Suprapubic skin (tissue), 4 donors: ENCODE results near the gene SIK3.

Experiments
- CTCF ChIP-seq, 2 donors: fragments of 200-600 bp in 1 of 2; fragments of 450-650 bp in 1 of 2; sonication (generic) in 1 of 2; IDR thresholded peaks; one replicate each; pipeline ENCODE4 v1.5.1; 2016 to 2019; ENCODE audit warnings: antibody characterized with exemption in 2 of 2, mild to moderate bottlenecking in 1 of 2, moderate library complexity in 1 of 2
- EP300 ChIP-seq: sonication (generic); formaldehyde crosslinking; IDR thresholded peaks from one replicate; pipeline ENCODE4 v1.6.1; 2017; ENCODE audit warnings: antibody characterized with exemption
- POLR2A ChIP-seq, 2 donors: fragments of 450-650 bp; IDR thresholded peaks; one replicate each; pipeline ENCODE4 v1.6.1; 2017; ENCODE audit warnings: antibody characterized with exemption in 2 of 2, mild to moderate bottlenecking in 2 of 2, moderate library complexity in 2 of 2
- POLR2AphosphoS5 ChIP-seq, 3 donors: sonication (generic); formaldehyde crosslinking; IDR thresholded peaks; one replicate each; pipeline ENCODE4 v1.6.1; 2017; ENCODE audit warnings: antibody characterized with exemption in 3 of 3

- no peak for TF ChIP-seq POLR2A (IDR thresholded peaks at IDR 0.05)
- TF ChIP-seq CTCF (IDR thresholded peaks at IDR 0.05) = no peak
- TF ChIP-seq EP300 = no peak
- no peak for TF ChIP-seq POLR2AphosphoS5 (IDR thresholded peaks at IDR 0.05)
Measured at GRCh38 chr11:117010808-117011540, 87.3 kb downstream of the SIK3 start.
